Nephron progenitor cell (in vitro differentiated cells): ENCODE data around the gene MRPL22.
"Not testable (repeated sequence)": the region's sequence is repeated elsewhere in the genome, so short reads cannot be mapped to it uniquely, and the experiment has no call there.

Source experiments
- DNase-seq: peaks from one replicate; pipeline ENCODE4 v3.0.0; 2021
- H3K27ac Mint-ChIP-seq: 2 replicates; pipeline ENCODE4 v1.8.0; 2021; ENCODE audit warnings: mild to moderate bottlenecking, moderate library complexity, mixed read lengths
- H3K27me3 Mint-ChIP-seq: 2 replicates; pipeline ENCODE4 v1.8.0; 2021; ENCODE audit warnings: mild to moderate bottlenecking, low read depth, mixed read lengths; ENCODE audit not compliant: poor library complexity
- H3K36me3 Mint-ChIP-seq: 2 replicates; pipeline ENCODE4 v1.8.0; 2021; ENCODE audit warnings: low read depth, mixed read lengths
- H3K4me1 Mint-ChIP-seq: 2 replicates; pipeline ENCODE4 v1.8.0; 2021; ENCODE audit warnings: mixed read lengths
- H3K4me3 Mint-ChIP-seq: 2 replicates; pipeline ENCODE4 v1.8.0; 2021; ENCODE audit warnings: mild to moderate bottlenecking, moderate library complexity, mixed read lengths
- H3K9me3 Mint-ChIP-seq: 2 replicates; pipeline ENCODE4 v1.8.0; 2021; ENCODE audit warnings: mild to moderate bottlenecking, moderate library complexity, mixed read lengths
- TF ChIP-seq, protein P1 (sequence below): fragments of 200-600 bp; sonication (generic); IDR thresholded peaks from 2 replicates; pipeline ENCODE4 v1.5.0; 2021; ENCODE audit warnings: antibody characterized with exemption

MRPL22 gene

DNA sequence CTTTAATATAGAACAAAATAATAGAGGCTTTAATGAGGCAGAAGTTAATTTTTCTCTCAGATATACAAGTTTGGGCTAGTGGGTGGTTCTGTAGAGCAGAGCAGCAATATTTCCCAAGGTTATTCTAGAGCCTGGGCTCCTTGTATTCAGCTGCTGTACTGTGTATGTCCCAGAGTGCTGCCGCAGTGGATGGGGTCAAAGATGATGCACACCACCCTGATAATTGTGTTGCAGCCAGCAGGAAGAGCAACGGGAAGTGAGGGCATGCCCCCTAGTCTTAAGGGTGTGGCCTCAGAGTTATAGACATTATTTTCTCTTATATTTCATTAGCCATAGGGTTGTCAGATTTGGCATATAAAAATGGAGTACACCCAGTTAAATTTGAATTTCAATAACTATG is 48.8 kb downstream of the MRPL22 start:
- DNase-seq = no peak
- TF ChIP-seq, protein P1, sequence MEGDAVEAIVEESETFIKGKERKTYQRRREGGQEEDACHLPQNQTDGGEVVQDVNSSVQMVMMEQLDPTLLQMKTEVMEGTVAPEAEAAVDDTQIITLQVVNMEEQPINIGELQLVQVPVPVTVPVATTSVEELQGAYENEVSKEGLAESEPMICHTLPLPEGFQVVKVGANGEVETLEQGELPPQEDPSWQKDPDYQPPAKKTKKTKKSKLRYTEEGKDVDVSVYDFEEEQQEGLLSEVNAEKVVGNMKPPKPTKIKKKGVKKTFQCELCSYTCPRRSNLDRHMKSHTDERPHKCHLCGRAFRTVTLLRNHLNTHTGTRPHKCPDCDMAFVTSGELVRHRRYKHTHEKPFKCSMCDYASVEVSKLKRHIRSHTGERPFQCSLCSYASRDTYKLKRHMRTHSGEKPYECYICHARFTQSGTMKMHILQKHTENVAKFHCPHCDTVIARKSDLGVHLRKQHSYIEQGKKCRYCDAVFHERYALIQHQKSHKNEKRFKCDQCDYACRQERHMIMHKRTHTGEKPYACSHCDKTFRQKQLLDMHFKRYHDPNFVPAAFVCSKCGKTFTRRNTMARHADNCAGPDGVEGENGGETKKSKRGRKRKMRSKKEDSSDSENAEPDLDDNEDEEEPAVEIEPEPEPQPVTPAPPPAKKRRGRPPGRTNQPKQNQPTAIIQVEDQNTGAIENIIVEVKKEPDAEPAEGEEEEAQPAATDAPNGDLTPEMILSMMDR = no peak
- Mint-ChIP-seq H3K36me3 (no peaks in the 10 kb centered on the region), H3K9me3 (no peaks in the 10 kb centered on the region), H3K4me1 (peaks cover 4% of the 10 kb centered on the region), H3K27me3 (peaks cover 27% of the 10 kb centered on the region), H3K4me3 (no peak overlapping the region), H3K27ac (no peak overlapping the region)

DNA sequence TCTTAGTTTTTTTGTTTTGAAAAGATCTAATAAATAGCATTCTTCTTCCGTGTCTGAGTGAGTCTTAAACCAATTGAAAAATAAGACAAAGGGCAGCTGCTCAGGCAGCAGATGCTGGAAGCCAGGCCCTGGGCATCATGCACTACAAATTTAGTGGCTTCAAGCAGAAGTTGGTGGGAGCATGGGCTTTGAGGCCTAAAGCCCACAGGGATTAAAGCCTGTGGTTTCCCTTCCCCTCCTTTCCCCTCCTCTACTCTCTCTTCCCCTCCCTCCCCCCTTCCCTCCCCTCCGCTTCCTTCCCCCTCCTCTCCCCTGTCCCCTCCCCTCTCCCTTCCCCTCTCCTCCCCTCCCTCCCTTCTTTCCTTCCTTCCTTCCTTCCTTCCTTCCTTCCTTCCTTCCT is 52.6 kb downstream of the MRPL22 start:
- peaks cover 4% of the 10 kb centered on the region for H3K9me3 Mint-ChIP-seq
- TF ChIP-seq, protein P1 = no peak
- H3K27me3 Mint-ChIP-seq = peaks cover 17% of the 10 kb centered on the region
- DNase-seq = no peak
- H3K4me3 Mint-ChIP-seq = no peak overlapping the region
- no peak overlapping the region for H3K27ac Mint-ChIP-seq
- no peaks in the 10 kb centered on the region for H3K36me3 Mint-ChIP-seq
- H3K4me1 Mint-ChIP-seq = no peaks in the 10 kb centered on the region

- H3K36me3 Mint-ChIP-seq = no peaks in the 10 kb centered on the region
Measured at GRCh38 chr5:154995679-154996078, 54.8 kb downstream of the MRPL22 start.

GRCh38 chr5:154997746-154998145 is 56.9 kb downstream of the MRPL22 start:
- Mint-ChIP-seq H3K9me3 (peaks cover 18% of the 10 kb centered on the region), H3K27me3 (peaks cover 13% of the 10 kb centered on the region), H3K27ac (no peak overlapping the region), H3K36me3 (no peaks in the 10 kb centered on the region), H3K4me3 (no peak overlapping the region), H3K4me1 (no peaks in the 10 kb centered on the region)
- DNase-seq = no peak
- TF ChIP-seq, protein P1 = no peak

More at GRCh38 chr5:154995679-154996078, 54.8 kb downstream of the MRPL22 start:
- no peak overlapping the region for H3K27ac Mint-ChIP-seq
- H3K4me1 Mint-ChIP-seq = no peaks in the 10 kb centered on the region
- DNase-seq = no peak
- H3K27me3 Mint-ChIP-seq = peaks cover 16% of the 10 kb centered on the region
- H3K4me3 Mint-ChIP-seq = no peak overlapping the region
- TF ChIP-seq, protein P1 = peak; percentile 20
- H3K9me3 Mint-ChIP-seq = peaks cover 18% of the 10 kb centered on the region

- TF ChIP-seq, protein P1 = no peak
- H3K27ac Mint-ChIP-seq = no peak overlapping the region
- H3K9me3 Mint-ChIP-seq = peaks cover 18% of the 10 kb centered on the region
- no peak overlapping the region for H3K4me3 Mint-ChIP-seq
- DNase-seq = no peak
- H3K27me3 Mint-ChIP-seq = peaks cover 13% of the 10 kb centered on the region
- no peaks in the 10 kb centered on the region for H3K36me3 Mint-ChIP-seq
- no peaks in the 10 kb centered on the region for H3K4me1 Mint-ChIP-seq
Measured at GRCh38 chr5:154999865-155000264, 59.0 kb downstream of the MRPL22 start.

DNA sequence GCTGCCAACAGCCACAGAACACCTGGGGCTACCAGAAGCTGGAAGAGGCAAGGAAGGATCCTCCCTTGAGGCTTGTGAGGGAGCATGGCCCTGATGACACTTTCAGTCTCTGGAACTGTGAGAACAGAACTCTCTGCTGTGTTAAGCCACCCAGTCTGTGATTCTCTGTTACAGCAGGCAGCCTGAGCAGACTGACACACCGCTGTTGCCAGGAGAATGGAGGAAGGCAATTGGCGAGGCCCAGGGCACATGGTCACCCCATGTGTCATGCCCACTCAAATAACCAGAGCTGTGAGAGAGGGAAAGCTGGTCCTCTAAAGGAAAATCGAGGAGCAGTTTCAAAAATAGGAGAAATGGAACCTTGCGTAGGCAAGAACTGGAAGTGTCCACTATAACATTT is 60.6 kb downstream of the MRPL22 start:
- Mint-ChIP-seq H3K36me3 (no peaks in the 10 kb centered on the region), H3K4me3 (no peak overlapping the region), H3K9me3 (peaks cover 18% of the 10 kb centered on the region), H3K4me1 (no peaks in the 10 kb centered on the region), H3K27ac (no peak overlapping the region), H3K27me3 (peaks cover 18% of the 10 kb centered on the region)
- TF ChIP-seq, protein P1 = no peak
- no peak for DNase-seq

DNA sequence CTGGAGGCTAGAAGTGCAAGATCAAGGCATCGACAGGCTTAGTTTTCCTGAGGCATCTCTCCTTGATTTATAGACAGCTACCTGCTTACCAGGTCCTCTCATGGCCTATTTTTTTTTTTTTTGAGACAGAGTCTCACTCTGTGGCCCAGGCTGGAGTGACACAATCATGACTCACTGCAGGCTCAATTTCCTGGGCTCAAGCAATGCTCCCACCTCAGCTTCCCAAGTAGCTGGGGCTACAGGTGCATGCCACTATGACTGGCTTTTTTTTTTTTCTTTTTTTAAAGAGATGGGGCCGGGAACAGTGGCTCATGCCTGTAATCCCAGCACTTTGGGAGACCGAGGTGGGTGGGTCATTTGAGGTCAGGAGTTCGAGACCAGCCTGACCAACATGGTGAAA is 61.8 kb downstream of the MRPL22 start:
- not testable (repeated sequence) for H3K36me3 Mint-ChIP-seq, H3K4me3 Mint-ChIP-seq, H3K4me1 Mint-ChIP-seq, H3K27ac Mint-ChIP-seq, DNase-seq
- H3K9me3 Mint-ChIP-seq = peaks cover 18% of the 10 kb centered on the region
- H3K27me3 Mint-ChIP-seq = peaks cover 20% of the 10 kb centered on the region
